Left lung (tissue), 10 donors: Measurements from ENCODE around the gene DLG2. TPM values are rescaled to one million over a fixed set of nuclear protein-coding genes. Genes with fewer than 3 reads are reported as not detected.

ENCODE experiments used
- ATAC-seq: fragments of 200-7000 bp; cut with Tn5 transposase; one replicate; pipeline ENCODE4 v1.9.1; 2020; ENCODE audit warnings: moderate library complexity
- DNase-seq, 4 donors: peaks; one replicate each; pipeline ENCODE4 v3.0.0-alpha.2; 2013 to 2020
- H3K27ac ChIP-seq, 2 donors: fragments of 200-600 bp; sonication (generic) in 1 of 2; one replicate each; pipeline versions ENCODE4 v1.5.0 to v1.8.0; 2020 to 2021
- H3K27me3 ChIP-seq, 2 donors: fragments of 200-600 bp; sonication (generic) in 1 of 2; one replicate each; pipeline versions ENCODE4 v1.5.0 to v1.8.0; 2020 to 2021
- H3K36me3 ChIP-seq, 2 donors: fragments of 200-600 bp; sonication (generic) in 1 of 2; one replicate each; pipeline versions ENCODE4 v1.5.0 to v1.8.0; 2020 to 2021
- H3K4me1 ChIP-seq, 2 donors: fragments of 200-600 bp; one replicate each; pipeline ENCODE4 v1.8.0; 2021
- H3K4me3 ChIP-seq, 2 donors: fragments of 200-600 bp; sonication (generic) in 1 of 2; one replicate each; pipeline versions ENCODE4 v1.5.0 to v1.8.0; 2020 to 2021; ENCODE audit warnings: mild to moderate bottlenecking in 1 of 2
- H3K9me3 ChIP-seq, 2 donors: fragments of 200-600 bp; sonication (generic) in 1 of 2; one replicate each; pipeline versions ENCODE4 v1.5.0 to v1.8.0; 2020 to 2021
- intact Hi-C, 2 donors: fragments of 100-400 bp; cut with DNase I; formaldehyde crosslinking; loops; one replicate each; pipeline versions ENCODE4 v1.11.2 to v1.14.2; 2022
- polyA plus RNA-seq, 6 donors: library from polyadenylated mRNA; unstranded; fragments of 120-200 nt; gene quantifications; one replicate each; pipeline ENCODE4 v1.2.1, GENCODE V29; 2013; ENCODE audit not compliant: insufficient read length in 6 of 6
- total RNA-seq, 2 donors: library from RNA; stranded (reverse); fragmentation: NEBNext Ultra II Directional; extraction: Animal tissue kit (Norgen Biotek cat#: 25700); gene quantifications; one replicate each; pipeline ENCODE4 v1.2.1, GENCODE V29; 2021
- TF ChIP-seq, protein P1 (sequence below), 2 donors: fragments of 200-600 bp; sonication (generic) in 1 of 2; IDR thresholded peaks; one replicate each; pipeline versions ENCODE4 v1.5.0 to v1.8.0; 2021; ENCODE audit warnings: antibody characterized with exemption in 2 of 2
- donor health status: DM: no; HTN: yes; CAD: no.
- donor health status: DM: no; HTN: no; CAD: no.

The DLG2 gene
- total and polyA plus RNA-seq, 8 donors, result 4.5 to 15.0 (median 8.6) TPM

DNA sequence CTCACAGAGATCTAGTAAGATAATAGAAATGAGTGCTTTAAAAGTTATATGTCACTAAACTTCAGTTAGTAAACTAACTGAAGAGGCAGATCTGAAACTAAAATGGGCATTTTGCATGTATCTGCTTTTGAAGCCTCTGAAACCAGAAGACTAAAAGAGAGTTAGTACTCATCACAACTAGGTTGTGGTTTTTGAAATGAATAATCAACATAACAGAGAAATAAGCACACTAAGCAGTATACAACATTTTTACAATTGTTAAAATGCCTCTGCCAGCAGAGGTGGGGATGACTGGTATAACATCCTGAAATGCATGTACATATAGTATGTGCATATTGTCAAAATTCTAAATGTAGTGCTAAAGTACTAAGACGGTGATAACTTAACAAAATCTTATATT, 564.5 kb downstream of the DLG2 start:
- no peaks in the 10 kb centered on the region for H3K4me1 ChIP-seq
- H3K4me3 ChIP-seq, result no peak overlapping the region
- no peak for DNase-seq
- peaks cover 0 to under 1% of the 10 kb centered on the region in 2 donors for H3K9me3 ChIP-seq
- H3K27ac ChIP-seq, result no peak overlapping the region
- TF ChIP-seq, protein P1, sequence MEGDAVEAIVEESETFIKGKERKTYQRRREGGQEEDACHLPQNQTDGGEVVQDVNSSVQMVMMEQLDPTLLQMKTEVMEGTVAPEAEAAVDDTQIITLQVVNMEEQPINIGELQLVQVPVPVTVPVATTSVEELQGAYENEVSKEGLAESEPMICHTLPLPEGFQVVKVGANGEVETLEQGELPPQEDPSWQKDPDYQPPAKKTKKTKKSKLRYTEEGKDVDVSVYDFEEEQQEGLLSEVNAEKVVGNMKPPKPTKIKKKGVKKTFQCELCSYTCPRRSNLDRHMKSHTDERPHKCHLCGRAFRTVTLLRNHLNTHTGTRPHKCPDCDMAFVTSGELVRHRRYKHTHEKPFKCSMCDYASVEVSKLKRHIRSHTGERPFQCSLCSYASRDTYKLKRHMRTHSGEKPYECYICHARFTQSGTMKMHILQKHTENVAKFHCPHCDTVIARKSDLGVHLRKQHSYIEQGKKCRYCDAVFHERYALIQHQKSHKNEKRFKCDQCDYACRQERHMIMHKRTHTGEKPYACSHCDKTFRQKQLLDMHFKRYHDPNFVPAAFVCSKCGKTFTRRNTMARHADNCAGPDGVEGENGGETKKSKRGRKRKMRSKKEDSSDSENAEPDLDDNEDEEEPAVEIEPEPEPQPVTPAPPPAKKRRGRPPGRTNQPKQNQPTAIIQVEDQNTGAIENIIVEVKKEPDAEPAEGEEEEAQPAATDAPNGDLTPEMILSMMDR (IDR thresholded peaks at IDR 0.05), result no peak
- intact Hi-C loops, result no loop called here
- H3K27me3 ChIP-seq, result no peaks in the 10 kb centered on the region
- no peak for ATAC-seq
- no peaks in the 10 kb centered on the region for H3K36me3 ChIP-seq

DNA sequence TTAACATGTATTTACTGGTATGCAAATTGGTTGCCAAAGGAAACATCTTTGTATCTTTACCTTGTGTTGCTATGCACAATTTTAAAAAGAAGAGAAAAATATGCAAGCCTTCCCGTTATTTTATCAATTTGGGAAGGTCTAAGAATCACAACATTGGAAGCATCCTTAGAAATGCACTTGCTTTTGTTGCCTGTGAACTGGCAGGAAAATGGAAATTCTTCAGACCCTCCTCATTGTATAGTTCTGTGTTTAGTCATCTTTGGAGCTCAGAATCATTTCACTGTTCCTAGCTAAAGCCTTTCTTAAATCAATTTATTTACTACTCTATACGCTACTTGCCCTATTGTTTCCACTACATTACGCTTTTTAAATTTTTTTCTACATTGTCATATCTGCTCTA, 574.5 kb downstream of the DLG2 start:
- no peak overlapping the region for H3K4me3 ChIP-seq
- DNase-seq (no peak), ATAC-seq (no peak)
- H3K27ac ChIP-seq, result no peak overlapping the region
- H3K27me3 ChIP-seq, result no peaks in the 10 kb centered on the region
- no peaks in the 10 kb centered on the region for H3K9me3 ChIP-seq
- H3K36me3 ChIP-seq, result no peaks in the 10 kb centered on the region
- intact Hi-C loops, result no loop called here
- TF ChIP-seq, protein P1 (IDR thresholded peaks at IDR 0.05), result no peak
- H3K4me1 ChIP-seq, result no peaks in the 10 kb centered on the region

DNA sequence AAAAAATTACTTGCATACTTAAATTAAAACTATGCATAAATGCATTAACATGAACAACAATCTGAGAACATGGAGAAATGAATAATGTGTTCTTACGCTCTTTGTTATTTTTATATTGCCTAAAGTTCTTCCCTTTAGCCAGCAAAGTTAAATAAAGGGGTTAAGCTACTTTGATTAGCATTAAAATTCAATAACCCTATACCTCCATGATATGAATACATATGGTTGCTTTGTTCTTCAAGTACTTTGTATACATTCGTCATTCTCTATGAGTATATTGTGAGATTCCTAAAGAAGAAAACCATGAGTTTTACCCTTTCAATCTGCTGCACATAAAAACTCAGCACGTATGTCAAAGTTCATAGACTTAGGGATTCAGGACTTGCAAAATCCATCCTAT, 578.3 kb downstream of the DLG2 start:
- intact Hi-C loops, result no loop called here
- Histone ChIP-seq H3K36me3 (no peaks in the 10 kb centered on the region), H3K4me1 (no peaks in the 10 kb centered on the region), H3K27ac (no peak overlapping the region), H3K27me3 (no peaks in the 10 kb centered on the region), H3K9me3 (no peaks in the 10 kb centered on the region), H3K4me3 (no peak overlapping the region)
- DNase-seq (no peak), ATAC-seq (no peak)
- TF ChIP-seq, protein P1 (IDR thresholded peaks at IDR 0.05), result no peak

DNA sequence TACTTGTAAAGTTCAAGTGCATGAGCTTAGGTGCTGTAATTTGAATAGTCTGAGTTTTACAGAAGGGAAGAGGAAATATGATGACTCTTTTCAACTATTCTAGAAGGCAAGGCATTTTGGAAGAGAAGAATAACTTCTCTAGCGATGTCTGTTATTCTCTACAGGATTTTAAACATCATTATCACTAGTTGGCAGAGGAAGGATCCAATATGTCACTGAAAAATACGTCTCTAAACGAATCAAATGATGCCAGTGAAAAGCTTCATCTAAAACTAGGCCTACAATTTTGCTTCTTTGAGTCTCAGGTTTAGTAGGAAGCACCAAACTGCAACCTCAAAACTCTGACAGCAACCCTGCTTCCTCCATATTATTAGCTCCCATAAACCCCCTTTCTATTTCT, 581.4 kb downstream of the DLG2 start:
- H3K9me3 ChIP-seq, result no peaks in the 10 kb centered on the region
- TF ChIP-seq, protein P1 (IDR thresholded peaks at IDR 0.05), result no peak
- no peak for ATAC-seq
- no peaks in the 10 kb centered on the region for H3K27me3 ChIP-seq
- H3K4me1 ChIP-seq, result no peaks in the 10 kb centered on the region
- H3K27ac ChIP-seq, result no peak overlapping the region
- no peaks in the 10 kb centered on the region for H3K36me3 ChIP-seq
- no peak overlapping the region for H3K4me3 ChIP-seq
- intact Hi-C loops, result no loop called here
- no peak for DNase-seq

DNA sequence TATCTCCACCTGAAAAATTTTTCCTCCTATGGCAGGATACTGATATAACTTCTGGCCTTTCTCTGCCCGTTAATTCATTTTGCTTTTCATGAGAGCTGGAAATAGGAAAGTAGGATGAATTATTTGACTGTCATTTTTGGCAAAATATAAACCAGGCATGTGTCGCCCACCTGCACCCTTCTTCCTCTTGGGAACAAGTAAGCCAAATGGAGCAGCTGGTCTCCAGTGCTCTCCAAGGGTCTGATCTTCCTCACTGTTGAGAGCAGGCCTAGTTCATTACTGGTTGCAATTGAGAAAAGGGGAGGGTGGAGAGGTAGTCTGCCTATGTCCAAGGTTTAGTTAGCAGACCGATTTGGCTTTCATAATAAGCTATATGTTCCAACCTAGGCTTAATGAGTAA, 582.2 kb downstream of the DLG2 start:
- Histone ChIP-seq H3K4me3 (no peak overlapping the region), H3K27ac (no peak overlapping the region), H3K4me1 (no peaks in the 10 kb centered on the region), H3K9me3 (no peaks in the 10 kb centered on the region), H3K36me3 (no peaks in the 10 kb centered on the region), H3K27me3 (no peaks in the 10 kb centered on the region)
- intact Hi-C loops, result no loop called here
- DNase-seq (no peak), ATAC-seq (no peak)
- TF ChIP-seq, protein P1 (IDR thresholded peaks at IDR 0.05), result no peak
